CD4-positive, alpha-beta T cell treated with Interleukin-2 at 100 ng/mL for 4 hours (primary cell): ENCODE measurements around the gene RAB3GAP1.

Experiments
- DNase-seq: peaks from one replicate; pipeline ENCODE4 v3.0.0-alpha.2; 2020; ENCODE audit warnings: low spot score

The RAB3GAP1 gene

DNA sequence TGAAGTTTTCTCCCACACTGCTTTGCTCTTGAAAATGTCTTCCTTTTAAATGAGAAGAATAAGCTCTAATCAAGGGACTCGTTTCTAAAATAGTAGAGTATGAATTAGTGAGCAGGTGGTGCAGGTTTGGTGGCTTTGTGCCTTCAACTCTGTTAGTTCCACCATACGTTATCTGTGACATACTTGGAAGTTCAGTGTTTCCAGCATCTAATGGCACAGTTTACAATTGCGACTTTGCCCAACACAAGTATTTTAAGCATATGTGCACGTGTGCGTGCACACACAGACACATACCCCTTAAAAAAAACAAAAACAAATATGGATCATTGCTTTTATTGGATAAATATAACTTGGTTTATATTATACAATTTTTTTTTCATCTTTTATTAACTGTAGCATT lies 111.8 kb downstream of the RAB3GAP1 start:
- no peak for DNase-seq

DNA sequence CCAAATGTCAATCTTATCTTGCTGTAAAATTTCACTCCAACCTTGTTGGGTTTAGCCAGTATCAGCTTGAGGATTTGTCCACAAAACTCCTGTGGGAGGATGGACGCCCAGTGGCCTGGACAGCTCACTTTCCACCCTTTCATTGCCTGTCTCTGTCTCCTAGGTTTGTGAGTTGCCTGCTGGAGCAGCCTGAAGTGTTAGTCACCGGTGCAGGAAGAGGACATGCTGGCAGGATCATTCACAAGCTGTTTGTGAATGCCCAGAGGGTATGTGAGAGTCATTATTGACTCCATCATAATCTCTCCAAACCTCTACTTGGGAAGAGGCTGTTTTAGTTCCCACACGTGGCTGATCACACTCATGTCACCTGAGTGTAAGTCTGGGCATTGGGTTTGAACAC lies 112.3 kb downstream of the RAB3GAP1 start:
- no peak for DNase-seq

DNA sequence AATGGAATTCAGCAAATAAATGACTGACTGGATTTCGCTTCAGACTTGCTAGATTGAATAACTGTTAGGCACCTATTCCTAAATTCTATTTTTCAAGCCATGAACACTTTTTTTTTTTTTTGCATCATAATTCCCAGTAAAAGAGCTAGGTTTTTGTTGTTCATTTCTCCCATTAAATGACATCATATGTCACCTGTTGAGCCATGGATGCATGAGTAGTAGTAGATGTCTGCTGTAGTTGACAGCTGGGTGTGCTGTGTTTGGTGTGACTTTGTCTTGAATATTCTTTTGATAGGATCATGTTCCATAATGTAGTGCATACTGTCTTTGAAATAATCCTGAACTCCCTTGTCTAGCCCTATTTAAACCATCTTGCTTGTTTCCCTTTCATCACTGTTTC lies 115.2 kb downstream of the RAB3GAP1 start:
- no peak for DNase-seq

- DNase-seq, result no peak
Measured at GRCh38 chr2:135168204-135168856, 116.2 kb downstream of the RAB3GAP1 start.

DNA sequence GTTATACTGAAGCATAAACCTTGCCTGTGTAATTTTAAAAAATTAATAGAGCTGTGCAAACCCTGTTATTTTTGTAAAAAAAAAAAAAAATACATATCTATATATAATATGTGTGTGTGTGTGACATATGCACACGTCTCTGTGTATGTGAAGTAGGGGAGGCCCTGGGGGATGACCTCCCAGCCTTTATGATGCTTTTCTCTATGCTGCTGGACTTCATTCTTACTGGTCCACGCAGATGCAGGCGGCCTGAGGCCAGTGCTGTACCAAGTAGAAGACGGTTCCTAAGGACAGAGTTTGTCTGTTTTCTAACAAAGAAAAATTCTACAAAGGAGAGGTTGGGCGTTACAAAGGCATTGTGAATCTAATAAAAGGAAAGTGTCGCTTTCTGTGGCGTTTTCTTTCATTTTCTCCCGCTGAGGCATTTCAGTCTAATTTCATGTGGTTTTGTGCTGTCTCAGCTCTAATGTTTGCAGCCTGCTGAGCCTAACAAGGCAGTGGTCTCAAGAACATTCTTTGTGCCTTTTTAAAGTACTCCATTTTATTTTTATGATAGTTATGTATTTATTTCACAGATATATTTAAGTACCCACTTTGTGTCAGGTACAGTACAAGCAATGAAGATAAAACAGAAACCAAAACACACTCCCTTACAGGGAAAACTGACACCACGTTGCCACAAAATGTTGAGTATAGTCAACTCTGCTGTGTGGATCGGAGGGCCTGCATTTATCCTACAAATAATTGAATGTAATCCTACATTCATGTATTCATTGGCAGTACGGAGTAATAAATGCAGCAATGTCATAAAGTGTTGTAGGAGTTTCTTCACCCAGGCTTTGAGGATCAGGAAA lies 118.0 kb downstream of the RAB3GAP1 start:
- DNase-seq, result no peak

GRCh38 chr2:135174049-135174809 lies 122.1 kb downstream of the RAB3GAP1 start:
- no peak for DNase-seq

DNA sequence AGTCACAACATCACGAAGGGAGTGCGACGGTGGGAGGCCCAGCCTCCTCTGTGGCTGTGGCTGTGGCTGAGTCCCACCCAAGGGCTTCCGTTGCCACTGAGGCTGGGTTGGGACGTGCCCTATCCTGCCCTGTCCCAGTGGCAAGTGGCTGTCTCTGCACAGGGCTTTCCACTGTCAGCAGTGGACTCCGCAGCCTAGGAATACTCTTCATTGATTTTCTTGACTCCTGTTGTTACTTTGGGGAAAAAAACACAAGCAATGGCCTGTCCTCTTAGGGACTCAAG lies 122.7 kb downstream of the RAB3GAP1 start:
- DNase-seq, result no peak

DNA sequence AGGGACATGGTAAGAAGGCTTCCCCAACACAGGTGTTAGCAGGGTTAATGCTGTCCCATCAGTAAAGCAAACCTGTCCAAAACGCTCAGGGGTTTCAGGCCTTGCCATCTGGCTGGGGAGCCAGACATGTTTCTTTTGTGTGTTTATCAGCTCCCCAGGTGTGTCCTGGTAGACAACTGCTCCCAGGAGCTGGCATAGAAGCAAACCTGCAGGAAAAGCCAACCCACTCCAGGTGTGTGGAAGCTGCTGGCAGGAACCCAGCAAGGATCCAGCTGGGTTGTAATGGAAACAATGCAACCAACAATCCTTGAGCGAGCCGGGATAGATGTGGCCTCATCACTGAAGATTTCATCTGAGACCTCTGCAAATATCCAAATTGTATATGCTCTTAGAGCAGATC lies 123.1 kb downstream of the RAB3GAP1 start:
- no peak for DNase-seq

- no peak for DNase-seq
Measured at GRCh38 chr2:135179689-135180088, 127.6 kb downstream of the RAB3GAP1 start.

GRCh38 chr2:135182190-135182589 lies 130.1 kb downstream of the RAB3GAP1 start:
- DNase-seq, result no peak

DNA sequence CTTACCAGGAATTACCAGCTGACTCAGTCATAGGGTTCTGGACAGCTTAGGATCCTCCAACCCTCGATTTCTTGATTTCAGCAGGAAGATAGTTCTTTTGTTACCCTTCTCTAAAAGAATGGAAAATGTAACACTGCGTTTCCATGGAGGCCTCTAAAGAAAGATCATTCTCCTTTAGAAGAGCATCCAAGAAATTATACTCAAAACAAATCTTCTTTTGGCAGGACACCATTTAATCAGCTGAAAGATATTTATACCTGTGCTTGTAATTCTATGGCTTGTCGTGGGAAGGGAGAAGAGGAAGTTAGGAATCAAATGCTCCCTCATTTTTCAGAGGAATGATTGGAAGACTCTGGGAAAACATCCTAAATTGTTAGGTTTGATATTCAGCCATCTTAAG lies 130.5 kb downstream of the RAB3GAP1 start:
- no peak for DNase-seq

GRCh38 chr2:135183822-135184221 lies 131.7 kb downstream of the RAB3GAP1 start:
- DNase-seq, result no peak

DNA sequence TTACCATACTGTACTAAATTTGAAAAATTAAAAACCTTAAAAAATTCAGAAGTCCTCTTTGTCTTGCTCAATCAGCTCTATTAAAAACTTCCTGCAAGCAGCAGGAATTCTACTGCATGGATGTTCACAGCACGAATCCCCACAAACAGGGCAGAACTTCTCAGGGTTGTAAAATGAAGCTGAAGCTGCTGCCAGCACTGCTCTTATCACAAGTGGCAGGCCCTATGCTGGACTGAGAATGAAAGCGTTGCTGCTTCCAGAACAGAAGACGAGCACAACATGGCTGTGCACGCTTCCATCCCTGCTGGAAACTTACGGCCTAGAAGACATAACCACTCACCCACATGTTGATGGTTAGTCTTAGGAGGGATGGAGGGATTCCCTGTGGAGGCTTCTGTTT lies 134.0 kb downstream of the RAB3GAP1 start:
- no peak for DNase-seq

GRCh38 chr2:135187270-135187669 lies 135.2 kb downstream of the RAB3GAP1 start:
- DNase-seq, result no peak

- DNase-seq, result no peak
Measured at GRCh38 chr2:135189148-135189547, 137.1 kb downstream of the RAB3GAP1 start.

- DNase-seq, result no peak
Measured at GRCh38 chr2:135190799-135191198, 138.7 kb downstream of the RAB3GAP1 start.

GRCh38 chr2:135198481-135198880 lies 146.4 kb downstream of the RAB3GAP1 start:
- DNase-seq, result no peak

- no peak for DNase-seq
Measured at GRCh38 chr2:135202751-135203150, 150.7 kb downstream of the RAB3GAP1 start.

- DNase-seq, result no peak
Measured at GRCh38 chr2:135203944-135204343, 151.9 kb downstream of the RAB3GAP1 start.

DNA sequence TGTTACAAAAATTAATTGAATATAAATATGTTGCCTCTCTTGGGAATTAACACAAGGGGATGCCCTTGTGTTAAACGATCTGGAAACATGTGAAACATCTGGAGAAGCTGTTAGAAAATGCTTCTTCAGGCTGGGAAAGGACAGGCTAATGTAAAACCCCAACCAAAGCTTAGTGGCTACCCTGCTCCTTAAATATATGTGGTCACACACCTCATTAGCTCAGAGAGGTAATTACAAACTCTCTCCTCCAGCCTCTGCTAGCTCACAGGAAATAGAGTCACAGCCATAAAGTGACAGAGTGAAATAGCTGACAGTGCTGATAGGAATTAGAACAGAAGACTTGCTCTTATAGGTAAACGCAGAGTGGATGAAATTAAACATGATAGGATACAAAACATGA lies 155.9 kb downstream of the RAB3GAP1 start:
- no peak for DNase-seq

DNA sequence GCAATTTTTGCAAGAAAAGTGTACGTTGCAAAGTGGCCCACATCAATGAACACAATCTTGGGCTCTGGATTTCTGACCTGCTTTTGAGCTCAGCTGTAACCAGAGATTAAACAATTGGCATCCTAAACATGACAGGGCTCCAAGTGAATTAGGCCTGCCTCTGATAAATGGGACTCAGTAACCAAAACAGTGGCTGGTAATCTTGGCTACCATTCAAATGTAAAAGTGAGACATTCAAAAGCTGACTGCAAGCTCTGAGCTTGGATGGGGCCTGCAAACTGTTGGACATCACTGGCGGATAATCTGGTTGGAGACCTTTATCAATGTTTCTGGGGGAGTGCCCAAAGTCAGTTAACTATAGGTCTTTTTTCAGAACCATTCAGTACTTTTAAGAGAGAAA lies 160.7 kb downstream of the RAB3GAP1 start:
- DNase-seq, result no peak

DNA sequence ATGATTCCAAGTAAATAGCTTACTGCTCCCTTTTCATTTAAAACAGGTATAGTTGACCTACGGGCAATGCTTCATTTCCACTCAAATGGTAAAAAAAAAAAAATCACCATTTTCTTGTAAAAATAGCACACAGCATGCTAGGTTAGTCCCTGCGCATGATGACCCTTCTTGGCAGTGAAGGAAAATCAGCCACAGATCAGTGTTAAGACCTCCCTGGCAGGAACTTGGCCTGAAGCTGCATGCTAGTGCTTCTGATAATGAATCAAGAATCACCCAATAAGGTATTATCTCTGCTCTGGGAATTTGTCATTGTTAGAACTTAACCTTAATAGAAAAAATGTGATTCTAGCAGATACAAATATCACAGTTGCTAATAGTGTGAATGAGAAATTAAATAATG lies 166.3 kb downstream of the RAB3GAP1 start:
- no peak for DNase-seq

- no peak for DNase-seq
Measured at GRCh38 chr2:135219226-135219625, 167.1 kb downstream of the RAB3GAP1 start.
